ENCODE measurements around the gene RAB27B. TPM values are rescaled to one million over a fixed set of nuclear protein-coding genes. Genes with fewer than 3 reads are reported as not detected.
A peak's percentile ranks its signal among the peaks of the same experiment; 100 is the strongest.
"Not testable (repeated sequence)": the region's sequence is repeated elsewhere in the genome, so short reads cannot be mapped to it uniquely, and the experiment has no call there.

The RAB27B gene
- total RNA-seq, 1 experiment from 2014 or later = 41.2 TPM

DNA sequence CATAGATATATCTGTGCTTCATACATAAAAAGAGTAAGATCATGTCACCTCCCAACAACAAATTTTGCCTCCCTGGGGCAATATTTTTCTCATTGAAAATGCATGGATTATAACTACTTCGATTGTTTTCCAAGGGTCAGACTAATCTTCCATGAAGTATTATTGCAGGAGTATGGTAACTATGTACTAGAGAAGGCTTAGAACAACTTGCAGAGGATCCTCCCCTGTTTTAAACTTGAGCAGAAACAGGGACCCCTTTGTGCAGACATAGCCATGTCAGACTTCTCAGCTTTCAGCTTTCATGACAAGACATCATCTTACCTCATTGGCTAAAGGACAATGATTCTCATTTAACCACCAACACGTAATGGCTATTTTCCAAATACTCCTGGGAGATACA is 13.2 kb upstream of the RAB27B start:
- no peak for DNase-seq (ENCODE audit: low read depth)

DNA sequence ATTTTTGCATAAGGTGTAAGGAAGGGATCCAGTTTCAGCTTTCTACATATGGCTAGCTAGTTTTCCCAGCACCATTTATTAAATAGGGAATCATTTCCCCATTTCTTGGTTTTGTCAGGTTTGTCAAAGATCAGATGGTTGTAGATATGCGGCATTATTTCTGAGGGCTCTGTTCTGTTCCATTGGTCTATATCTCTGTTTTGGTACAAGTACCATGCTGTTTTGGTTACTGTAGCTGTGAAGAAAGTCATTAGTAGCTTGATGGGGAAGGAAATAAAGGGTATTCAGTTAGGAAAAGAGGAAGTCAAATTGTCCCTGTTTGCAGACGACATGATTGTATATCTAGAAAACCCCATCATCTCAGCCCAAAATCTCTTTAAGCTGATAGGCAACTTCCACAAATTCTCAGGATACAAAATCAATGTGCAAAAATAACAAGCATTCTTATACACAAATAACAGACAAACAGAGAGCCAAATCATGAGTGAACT is 7.4 kb upstream of the RAB27B start:
- DNase-seq (ENCODE audit: low read depth) = not testable (repeated sequence)

GRCh38 chr18:54822872-54823845 is 5.1 kb upstream of the RAB27B start:
- peak; percentile 98 for DNase-seq (ENCODE audit: low read depth)

GRCh38 chr18:54824761-54825160 is 3.5 kb upstream of the RAB27B start:
- DNase-seq (ENCODE audit: low read depth) = no peak

- DNase-seq (ENCODE audit: low read depth) = no peak
Observed at GRCh38 chr18:54825601-54826344, 2.5 kb upstream of the RAB27B start.

DNA sequence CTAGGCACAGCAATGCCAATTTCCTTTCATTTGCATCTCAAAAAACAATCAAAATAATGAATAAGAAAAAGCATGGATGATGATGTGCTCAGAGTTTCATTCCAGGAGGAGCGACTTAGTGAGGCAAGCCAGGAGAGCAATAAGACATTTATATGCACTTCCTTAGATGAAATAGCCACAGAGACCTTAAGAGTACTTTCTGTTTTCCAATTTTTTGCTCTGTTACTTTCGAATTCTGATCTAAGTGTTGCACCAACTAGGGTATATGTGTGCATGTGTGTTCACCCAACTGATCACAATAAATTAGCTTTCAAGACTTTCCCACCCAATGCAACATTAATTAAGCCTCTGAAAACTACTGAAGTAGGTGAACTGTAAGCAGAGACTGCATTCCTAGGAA is 709 bp downstream of the RAB27B start:
- DNase-seq (ENCODE audit: low read depth) = no peak

GRCh38 chr18:54829856-54830255 is 1.6 kb downstream of the RAB27B start:
- DNase-seq (ENCODE audit: low read depth) = no peak

GRCh38 chr18:54830260-54830659 is 2.0 kb downstream of the RAB27B start:
- no peak for DNase-seq (ENCODE audit: low read depth)

DNA sequence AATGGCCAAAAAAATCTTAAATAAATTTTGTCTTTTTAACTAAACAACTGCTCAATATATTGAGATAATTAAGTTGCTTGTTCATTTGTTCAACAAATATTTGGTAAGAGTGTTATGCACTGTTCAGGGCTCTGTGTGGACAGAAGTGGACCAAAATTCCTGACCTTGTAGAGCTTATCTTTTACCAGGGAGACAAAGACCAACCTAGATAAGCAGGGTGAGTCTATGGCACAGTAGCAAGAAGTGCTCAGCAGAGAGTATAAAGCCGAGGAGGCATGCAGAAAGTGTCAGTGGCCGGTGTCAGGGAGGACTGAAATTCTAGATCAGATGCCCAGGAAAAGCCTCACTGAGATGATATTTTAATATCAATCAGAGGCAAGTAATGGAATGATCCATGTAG is 2.6 kb downstream of the RAB27B start:
- no peak for DNase-seq (ENCODE audit: low read depth)

GRCh38 chr18:54835944-54836343 is 7.7 kb downstream of the RAB27B start:
- DNase-seq (ENCODE audit: low read depth) = no peak

DNA sequence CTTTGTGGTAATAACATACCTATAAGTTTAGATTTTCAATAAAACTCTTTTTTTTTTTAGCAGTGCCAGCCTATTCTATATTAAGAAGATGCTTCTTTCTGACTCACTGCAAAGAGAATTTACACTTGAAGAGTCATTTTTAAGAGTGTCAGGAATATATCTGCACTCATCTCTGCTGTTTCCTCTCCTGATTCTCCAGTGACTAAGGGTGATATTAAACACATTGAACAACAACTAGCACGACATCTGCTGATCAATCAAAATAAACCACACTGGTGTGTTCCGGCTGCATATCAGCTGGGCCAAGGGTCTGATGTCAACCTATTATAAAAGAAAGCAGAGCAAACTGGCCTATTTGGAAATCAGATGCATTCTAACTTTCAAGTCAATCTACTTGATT is 15.0 kb downstream of the RAB27B start:
- peak; percentile 75 for DNase-seq (ENCODE audit: low read depth)

- DNase-seq (ENCODE audit: low read depth) = peak; percentile 53
Observed at GRCh38 chr18:54845787-54846186, 17.5 kb downstream of the RAB27B start.

DNA sequence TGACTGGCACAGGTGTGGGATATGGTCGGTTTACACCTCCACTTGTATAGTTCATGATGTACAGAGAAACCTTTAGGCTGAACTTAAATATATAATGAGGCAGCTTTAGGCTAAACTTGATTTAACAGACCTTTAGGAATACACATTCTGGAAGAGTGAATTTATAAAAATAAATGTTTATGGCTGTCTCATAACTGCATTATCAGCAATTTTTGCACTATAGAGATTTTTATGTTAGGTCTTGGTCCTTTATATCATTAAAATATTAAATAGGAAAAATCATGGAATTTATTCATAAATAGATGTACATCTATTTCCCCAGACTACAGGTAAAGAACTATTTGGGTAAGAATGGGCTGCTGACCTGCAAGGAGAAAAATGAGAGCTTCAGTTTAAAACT is 19.8 kb downstream of the RAB27B start:
- no peak for DNase-seq (ENCODE audit: low read depth)

- no peak for DNase-seq (ENCODE audit: low read depth)
Observed at GRCh38 chr18:54849683-54850082, 21.4 kb downstream of the RAB27B start.

- DNase-seq (ENCODE audit: low read depth) = no peak
Observed at GRCh38 chr18:54850598-54850997, 22.3 kb downstream of the RAB27B start.

GRCh38 chr18:54852780-54853675 is 24.8 kb downstream of the RAB27B start:
- DNase-seq (ENCODE audit: low read depth) = peak; percentile 16

GRCh38 chr18:54855050-54855449 is 26.8 kb downstream of the RAB27B start:
- not testable (repeated sequence) for DNase-seq (ENCODE audit: low read depth)

DNA sequence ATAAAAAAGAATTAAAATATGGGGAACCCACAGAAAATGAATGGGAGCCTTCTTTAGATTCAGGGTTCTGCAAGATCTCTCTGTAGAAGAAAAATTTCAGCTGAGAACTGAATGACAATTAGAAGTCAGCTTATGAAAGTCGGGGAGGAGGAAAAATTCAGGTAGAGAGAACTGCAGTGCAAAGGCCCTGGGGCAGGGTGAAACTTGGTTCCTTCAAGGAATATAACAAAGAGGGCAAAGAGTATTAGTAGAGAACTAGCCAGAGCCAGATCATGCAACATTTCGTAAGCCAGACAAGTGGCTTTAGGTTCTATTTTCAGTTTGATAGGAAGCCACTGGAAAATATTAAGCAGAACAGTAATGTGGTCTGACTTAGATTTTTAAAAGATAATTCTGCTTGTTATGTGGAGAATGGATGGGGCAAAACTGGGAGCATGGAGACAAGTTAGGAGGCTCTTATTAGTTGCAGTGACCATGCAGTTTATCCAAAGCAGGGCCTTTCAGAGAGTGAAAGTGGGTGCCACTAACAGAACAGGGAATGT is 27.9 kb downstream of the RAB27B start:
- DNase-seq (ENCODE audit: low read depth) = no peak

GRCh38 chr18:54857499-54857898 is 29.2 kb downstream of the RAB27B start:
- DNase-seq (ENCODE audit: low read depth) = no peak

GRCh38 chr18:54859667-54860421 is 31.6 kb downstream of the RAB27B start:
- DNase-seq (ENCODE audit: low read depth) = no peak
